H54 (cell line): ENCODE data around the gene ALDH16A1.

Experiments used
- DNase-seq: peaks from one replicate; pipeline ENCODE4 v3.0.0; 2011; ENCODE audit warnings: low spot score, mixed read lengths; ENCODE audit not compliant: insufficient read length
- FAIRE-seq: peaks from 3 replicates; lab custom pipeline; 2011; peaks lifted over from hg19 to GRCh38; lab: Jason Lieb, UNC
- POLR2A ChIP-seq: IDR thresholded peaks from 2 replicates; pipeline ENCODE4 v1.6.1; 2011; ENCODE audit warnings: low read depth, mild to moderate bottlenecking, low read length

Gene ALDH16A1

GRCh38 chr19:49453013-49453756, at the start of gene ALDH16A1:
Gene ALDH16A1 (plus strand): TSS chr19:49453225. CDS start chr19:49453332, 107 bp downstream.
- FAIRE-seq: peak; percentile 71
- peak; percentile 97 for DNase-seq
- TF ChIP-seq POLR2A: peak; percentile 69

GRCh38 chr19:49403404-49404187, 49.4 kb upstream of the ALDH16A1 start:
- TF ChIP-seq POLR2A: no peak
- no peak for DNase-seq
- FAIRE-seq: no peak

GRCh38 chr19:49407079-49407478, 45.9 kb upstream of the ALDH16A1 start:
- TF ChIP-seq POLR2A: no peak
- no peak for DNase-seq
- FAIRE-seq: no peak

DNA sequence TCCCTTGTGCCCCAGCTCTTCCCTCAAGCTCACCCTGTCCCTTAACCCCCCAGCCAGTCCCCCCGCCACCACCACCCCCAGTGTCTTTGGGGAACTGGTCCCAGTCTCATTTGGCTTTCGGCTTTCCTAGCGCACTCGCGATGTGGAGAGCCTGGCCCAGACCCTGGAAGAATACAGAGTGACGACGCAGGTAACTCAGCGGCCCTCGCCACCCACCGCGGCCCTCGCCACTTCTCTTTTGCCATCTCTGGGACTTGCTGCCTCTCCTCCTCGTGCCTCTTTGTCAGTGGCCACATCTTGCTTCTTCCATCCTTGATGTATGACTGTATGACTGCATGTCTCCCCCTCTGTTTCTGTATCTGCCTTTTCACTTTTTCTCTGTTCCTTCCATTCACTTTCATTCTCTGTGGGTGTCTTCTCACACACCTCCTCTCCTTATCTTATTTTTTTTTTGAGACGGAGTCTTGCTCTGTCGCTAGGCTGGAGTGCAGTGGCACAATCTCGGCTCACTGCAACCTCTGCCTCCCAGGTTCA, 45.5 kb upstream of the ALDH16A1 start:
- DNase-seq (no peak), FAIRE-seq (no peak)
- no peak for TF ChIP-seq POLR2A

- FAIRE-seq (no peak), DNase-seq (no peak)
- TF ChIP-seq POLR2A: no peak
Observed at GRCh38 chr19:49408816-49409440, 44.1 kb upstream of the ALDH16A1 start.

DNA sequence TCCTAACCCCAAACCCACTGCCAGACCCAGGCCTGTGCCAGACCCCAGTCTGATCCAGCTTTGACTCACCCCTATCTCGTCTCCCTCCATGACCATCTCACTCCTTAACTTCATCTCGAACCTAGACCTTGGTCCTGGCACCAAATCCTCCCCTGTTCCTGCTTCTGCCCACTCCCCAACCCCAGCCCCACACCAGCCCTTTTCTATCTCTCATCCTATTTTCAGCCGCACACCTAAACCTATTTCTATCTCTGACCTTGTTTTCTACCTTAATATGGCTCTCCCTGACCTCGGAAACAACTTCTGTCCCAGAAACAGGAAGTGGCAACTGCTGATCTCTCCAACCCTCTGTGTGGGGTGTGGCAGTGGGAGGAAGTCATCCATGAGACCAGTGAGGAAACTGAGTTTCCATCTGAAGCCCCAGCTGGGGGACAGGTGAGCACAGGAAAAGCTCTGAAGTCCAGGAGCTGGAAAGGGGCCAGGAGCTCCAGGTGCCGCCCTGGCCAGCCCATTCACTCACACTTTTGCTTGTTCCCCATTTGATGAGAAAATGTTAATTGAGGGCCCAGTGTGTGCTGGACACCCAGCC, 43.5 kb upstream of the ALDH16A1 start:
- no peak for TF ChIP-seq POLR2A
- FAIRE-seq (no peak), DNase-seq (no peak)

DNA sequence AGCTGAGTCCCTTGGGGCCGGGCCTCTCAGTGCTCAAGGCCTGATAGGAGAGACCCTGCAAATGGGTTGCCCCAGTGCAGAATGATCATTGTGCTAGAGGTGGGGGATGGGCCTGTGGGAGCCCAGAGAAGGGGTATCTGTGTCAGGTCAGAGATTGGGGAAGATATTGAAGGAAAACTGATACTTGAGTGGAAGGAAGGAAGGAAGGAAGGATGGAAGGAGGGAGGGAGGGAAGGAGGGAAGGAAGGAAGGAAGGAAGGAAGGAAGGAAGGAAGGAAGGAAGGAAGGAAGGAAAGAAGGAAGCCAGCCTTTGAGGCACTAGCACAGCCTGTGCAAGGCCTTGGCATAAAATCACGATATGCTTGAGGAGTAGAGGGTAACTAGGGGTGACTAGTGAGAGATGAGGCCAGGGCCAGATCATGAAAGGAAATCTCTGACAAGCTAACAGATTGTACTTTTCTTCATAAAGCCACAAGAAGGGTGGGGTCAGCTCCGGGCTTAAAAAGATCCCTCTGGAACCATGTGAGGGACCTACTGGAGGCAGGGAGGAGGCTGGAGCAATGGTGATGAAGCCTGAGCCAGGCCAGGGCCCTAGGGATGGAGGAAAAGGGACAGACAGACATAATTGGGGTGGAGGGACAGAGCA, 41.2 kb upstream of the ALDH16A1 start:
- FAIRE-seq (no peak), DNase-seq (no peak)
- TF ChIP-seq POLR2A: no peak

GRCh38 chr19:49413348-49413747, 39.7 kb upstream of the ALDH16A1 start:
- no peak for DNase-seq
- TF ChIP-seq POLR2A: no peak

GRCh38 chr19:49414256-49414655, 38.8 kb upstream of the ALDH16A1 start:
- DNase-seq: no peak
- TF ChIP-seq POLR2A: no peak
- FAIRE-seq: no peak

More at GRCh38 chr19:49413348-49413747, 39.7 kb upstream of the ALDH16A1 start:
- FAIRE-seq: no peak

DNA sequence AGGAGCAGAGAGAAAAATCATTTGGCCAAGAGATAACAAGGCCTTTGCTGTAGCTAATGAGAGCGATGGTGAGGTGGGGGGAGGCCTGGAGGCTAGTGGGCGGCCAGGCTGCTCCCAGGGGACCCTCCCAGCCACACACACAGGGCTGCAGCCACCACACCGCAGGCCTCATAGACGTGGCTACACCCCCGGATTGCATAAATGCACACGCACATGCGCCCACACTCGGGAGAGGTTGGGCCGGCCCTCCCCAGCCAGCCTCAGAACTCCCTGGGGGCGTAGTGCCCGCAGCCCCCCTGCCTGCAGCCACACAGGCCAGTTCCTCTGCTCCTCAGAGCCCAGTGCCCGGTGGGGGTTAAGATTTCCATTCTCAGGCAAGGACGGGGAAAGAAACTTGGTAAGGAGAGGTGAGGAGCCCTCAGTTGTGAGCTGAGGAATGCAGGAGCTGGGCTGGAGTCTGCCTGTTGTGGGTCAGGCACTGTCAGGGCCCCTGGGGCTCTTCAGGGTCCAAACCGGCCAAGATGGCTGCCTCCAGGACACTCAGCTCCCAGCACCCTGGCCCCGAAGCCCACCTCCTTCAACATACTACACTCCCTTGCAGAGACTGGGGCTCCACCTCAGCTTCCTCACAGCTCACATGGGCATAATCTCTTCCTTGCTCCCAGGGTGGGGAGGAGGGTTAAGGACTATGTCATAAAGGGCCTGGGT, 37.8 kb upstream of the ALDH16A1 start:
- FAIRE-seq: no peak
- no peak for TF ChIP-seq POLR2A
- no peak for DNase-seq

DNA sequence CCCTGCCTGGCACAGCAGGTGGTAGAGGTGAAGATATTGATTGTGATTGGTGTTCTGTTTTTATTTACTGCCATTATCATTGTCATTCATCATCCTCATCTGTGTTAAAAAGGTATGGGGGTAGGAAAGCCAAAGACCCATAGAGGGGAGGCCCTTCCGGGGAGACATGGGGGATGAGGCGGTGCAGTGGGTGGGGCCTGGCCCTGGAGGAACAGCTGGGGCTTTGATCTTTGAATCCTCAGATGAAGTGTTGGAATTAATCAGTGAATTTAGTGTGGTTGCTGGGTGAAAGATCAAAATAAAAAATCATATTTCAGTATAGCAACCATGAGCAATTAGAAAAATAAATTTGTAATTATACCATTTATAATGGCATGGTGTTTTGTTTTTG, 37.2 kb upstream of the ALDH16A1 start:
- no peak for TF ChIP-seq POLR2A
- FAIRE-seq: no peak
- no peak for DNase-seq

DNA sequence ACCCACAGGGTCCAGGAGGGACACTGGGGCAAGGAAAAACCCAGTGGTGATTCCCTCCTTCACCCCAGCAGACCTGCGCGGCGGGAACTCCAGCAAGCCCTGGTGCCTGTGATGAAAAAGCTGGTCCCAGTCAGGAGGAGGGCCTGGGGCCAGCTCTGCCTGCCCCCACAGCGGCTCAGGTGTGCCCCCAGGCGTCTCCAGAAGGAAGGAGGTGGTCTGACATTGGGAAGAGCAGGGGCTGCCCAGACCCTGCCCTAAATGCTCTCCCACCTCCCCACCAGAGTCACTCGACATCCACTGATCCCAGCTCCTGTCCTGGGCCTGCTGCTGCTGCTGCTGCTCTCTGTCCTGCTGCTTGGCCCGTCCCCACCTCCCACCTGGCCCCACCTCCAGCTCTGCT, 35.9 kb upstream of the ALDH16A1 start:
- no peak for FAIRE-seq
- TF ChIP-seq POLR2A: no peak
- no peak for DNase-seq

GRCh38 chr19:49418511-49418910, 34.5 kb upstream of the ALDH16A1 start:
- FAIRE-seq (no peak), DNase-seq (no peak)
- TF ChIP-seq POLR2A: no peak
